Activated CD8-positive, alpha-beta T cell treated with anti-CD3 and anti-CD28 coated beads for 36 hours (primary cell): ENCODE results near the gene CAMTA1. TPM values are rescaled to one million over a fixed set of nuclear protein-coding genes. Genes with fewer than 3 reads are reported as not detected.

Experiments used
- ATAC-seq: fragments of 200-7000 bp; cut with Tn5 transposase; one replicate; pipeline ENCODE4 v1.10.0; 2021; ENCODE audit warnings: mild to moderate bottlenecking, moderate library complexity
- CTCF ChIA-PET: fragments of 350-600 bp; sonication (Branson Sonifier 250); formaldehyde crosslinking; loops from one replicate; lab custom pipeline; 2021; ENCODE audit warnings: antibody characterized with exemption; lab: Charles Lee
- POLR2A ChIA-PET: fragments of 350-600 bp; sonication (Branson Sonifier 250); formaldehyde crosslinking; loops from one replicate; lab custom pipeline; 2021; ENCODE audit warnings: antibody characterized with exemption; lab: Charles Lee
- DNase-seq: peaks from one replicate; pipeline ENCODE4 v3.0.0-alpha.2; 2020
- H3K27ac Mint-ChIP-seq: one replicate; pipeline ENCODE4 v1.8.0; 2021; ENCODE audit warnings: mild to moderate bottlenecking, mixed read lengths
- H3K27me3 Mint-ChIP-seq: one replicate; pipeline ENCODE4 v1.8.0; 2021; ENCODE audit warnings: mixed read lengths
- H3K36me3 Mint-ChIP-seq: one replicate; pipeline ENCODE4 v1.8.0; 2021; ENCODE audit warnings: low read depth, mixed read lengths
- H3K4me1 Mint-ChIP-seq: one replicate; pipeline ENCODE4 v1.8.0; 2021; ENCODE audit warnings: low read depth, mixed read lengths
- H3K4me3 Mint-ChIP-seq: one replicate; pipeline ENCODE4 v1.8.0; 2021; ENCODE audit warnings: mild to moderate bottlenecking, moderate library complexity, mixed read lengths
- H3K9me3 Mint-ChIP-seq: one replicate; pipeline ENCODE4 v1.8.0; 2021; ENCODE audit warnings: mixed read lengths
- CTCF ChIP-seq: fragments of 200-600 bp; IDR thresholded peaks from one replicate; pipeline ENCODE4 v1.8.0; 2022; ENCODE audit warnings: antibody characterized with exemption, mild to moderate bottlenecking
- intact Hi-C: fragments of 100-400 bp; cut with micrococcal nuclease; formaldehyde crosslinking; loops from one replicate; pipeline ENCODE4 v1.10.0; 2022
- total RNA-seq, 2 experiments: library from RNA; stranded (reverse); gene quantifications; one replicate each; pipeline ENCODE4 v1.2.3, GENCODE V29; 2021

Gene CAMTA1
- total RNA-seq, 2 experiments from 2014 or later: 67.7 to 70.9 TPM

- Mint-ChIP-seq H3K36me3 (no peaks in the 10 kb centered on the region), H3K4me1 (no peaks in the 10 kb centered on the region), H3K27me3 (no peaks in the 10 kb centered on the region), H3K4me3 (no peak overlapping the region), H3K27ac (no peak overlapping the region), H3K9me3 (no peaks in the 10 kb centered on the region)
- intact Hi-C loops: loop anchor here (10.0 kb wide), 1 partner anchor 186 kb away; no protein-coding TSS in a partner anchor
- CTCF ChIA-PET: interaction anchor here (1.1 to 1.8 kb wide), 2 partner anchors 8 to 188 kb away, joined by 3 to 5 read pairs; no protein-coding TSS in a partner anchor
- POLR2A ChIA-PET: no interaction called here
- TF ChIP-seq CTCF: no peak
- ATAC-seq (no peak), DNase-seq (no peak)
Observed at GRCh38 chr1:7458946-7459345, 673.7 kb downstream of the CAMTA1 start.

GRCh38 chr1:7459914-7460313, 674.7 kb downstream of the CAMTA1 start:
- H3K27ac Mint-ChIP-seq: no peak overlapping the region
- no peak overlapping the region for H3K4me3 Mint-ChIP-seq
- TF ChIP-seq CTCF: no peak
- no peaks in the 10 kb centered on the region for H3K9me3 Mint-ChIP-seq
- H3K27me3 Mint-ChIP-seq: no peaks in the 10 kb centered on the region
- intact Hi-C loops: loop anchor here (10.0 kb wide), 1 partner anchor 185 kb away; no protein-coding TSS in a partner anchor
- ChIA-PET POLR2A (no interaction called here), CTCF (no interaction called here)
- H3K36me3 Mint-ChIP-seq: no peaks in the 10 kb centered on the region
- DNase-seq (no peak), ATAC-seq (no peak)
- H3K4me1 Mint-ChIP-seq: no peaks in the 10 kb centered on the region

DNA sequence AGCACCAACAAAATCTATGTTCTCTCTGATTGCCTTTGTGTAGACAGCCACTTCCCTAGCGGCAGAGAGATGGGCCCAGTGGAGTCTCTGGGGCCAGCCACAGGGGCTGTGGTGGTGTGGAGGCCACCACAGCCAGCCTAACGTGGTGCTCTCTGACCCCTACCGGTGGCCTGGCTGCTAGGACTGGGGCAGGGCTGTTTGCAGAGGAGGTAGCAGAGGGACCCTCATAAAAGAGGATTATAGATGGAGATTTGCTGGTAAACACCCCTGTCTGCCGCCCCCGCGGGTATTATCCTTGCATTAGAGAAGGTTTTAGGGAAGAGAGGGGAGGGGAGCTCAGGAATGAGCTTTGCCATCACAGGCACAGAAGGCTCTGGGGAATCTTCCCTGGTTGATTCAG, 675.6 kb downstream of the CAMTA1 start:
- Mint-ChIP-seq H3K27me3 (no peaks in the 10 kb centered on the region), H3K4me1 (no peaks in the 10 kb centered on the region), H3K4me3 (no peak overlapping the region), H3K36me3 (no peaks in the 10 kb centered on the region), H3K27ac (no peak overlapping the region), H3K9me3 (no peaks in the 10 kb centered on the region)
- no peak for TF ChIP-seq CTCF
- ChIA-PET CTCF (no interaction called here), POLR2A (no interaction called here)
- DNase-seq: no peak
- no peak for ATAC-seq
- intact Hi-C loops: no loop called here

- TF ChIP-seq CTCF: no peak
- H3K27ac Mint-ChIP-seq: no peak overlapping the region
- H3K9me3 Mint-ChIP-seq: no peaks in the 10 kb centered on the region
- H3K36me3 Mint-ChIP-seq: no peaks in the 10 kb centered on the region
- ATAC-seq (no peak), DNase-seq (no peak)
- POLR2A ChIA-PET: no interaction called here
- intact Hi-C loops: no loop called here
- H3K27me3 Mint-ChIP-seq: no peaks in the 10 kb centered on the region
- no peaks in the 10 kb centered on the region for H3K4me1 Mint-ChIP-seq
- CTCF ChIA-PET: no interaction called here
- no peak overlapping the region for H3K4me3 Mint-ChIP-seq
Observed at GRCh38 chr1:7462617-7463016, 677.4 kb downstream of the CAMTA1 start.

- Mint-ChIP-seq H3K36me3 (no peaks in the 10 kb centered on the region), H3K27ac (no peak overlapping the region), H3K4me1 (no peaks in the 10 kb centered on the region), H3K9me3 (no peaks in the 10 kb centered on the region), H3K4me3 (no peak overlapping the region), H3K27me3 (no peaks in the 10 kb centered on the region)
- DNase-seq (no peak), ATAC-seq (no peak)
- CTCF ChIA-PET: no interaction called here
- POLR2A ChIA-PET: interaction anchor here (1.5 kb wide), 1 partner anchor 9 kb away, joined by 3 read pairs; no protein-coding TSS in a partner anchor
- TF ChIP-seq CTCF: no peak
- intact Hi-C loops: no loop called here
Observed at GRCh38 chr1:7463526-7463925, 678.3 kb downstream of the CAMTA1 start.
